HG03469 (cell line): ENCODE data around the gene CNOT8.

Experiments
- ATAC-seq: cut with Tn5 transposase; IDR thresholded peaks from one replicate; pipeline ENCODE4 v1.9.1; 2021; ENCODE audit warnings: mild to moderate bottlenecking, moderate library complexity, moderate number of reproducible peaks; ENCODE audit not compliant: unreplicated experiment

Gene CNOT8

DNA sequence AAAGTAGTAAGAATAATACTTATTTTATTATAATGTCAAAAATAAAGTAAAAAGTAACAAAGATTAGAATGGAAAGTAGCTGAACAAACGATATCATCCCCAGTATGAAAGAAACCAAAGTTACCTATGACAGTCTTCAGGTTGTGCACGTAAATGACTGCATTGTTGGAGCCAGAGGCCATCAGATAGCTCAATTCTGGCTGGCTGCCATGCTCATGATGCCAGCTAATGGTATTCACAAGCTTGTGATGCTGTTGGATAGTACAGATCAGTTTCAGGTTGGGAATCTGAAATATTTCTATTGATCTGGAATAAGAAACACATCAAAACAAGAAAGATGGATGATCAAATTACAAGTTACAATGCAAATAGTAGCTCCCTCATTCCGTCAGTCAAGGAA lies 58.4 kb downstream of the CNOT8 start:
- no peak for ATAC-seq

- no peak for ATAC-seq
Measured at GRCh38 chr5:154917757-154918156, 59.3 kb downstream of the CNOT8 start.

DNA sequence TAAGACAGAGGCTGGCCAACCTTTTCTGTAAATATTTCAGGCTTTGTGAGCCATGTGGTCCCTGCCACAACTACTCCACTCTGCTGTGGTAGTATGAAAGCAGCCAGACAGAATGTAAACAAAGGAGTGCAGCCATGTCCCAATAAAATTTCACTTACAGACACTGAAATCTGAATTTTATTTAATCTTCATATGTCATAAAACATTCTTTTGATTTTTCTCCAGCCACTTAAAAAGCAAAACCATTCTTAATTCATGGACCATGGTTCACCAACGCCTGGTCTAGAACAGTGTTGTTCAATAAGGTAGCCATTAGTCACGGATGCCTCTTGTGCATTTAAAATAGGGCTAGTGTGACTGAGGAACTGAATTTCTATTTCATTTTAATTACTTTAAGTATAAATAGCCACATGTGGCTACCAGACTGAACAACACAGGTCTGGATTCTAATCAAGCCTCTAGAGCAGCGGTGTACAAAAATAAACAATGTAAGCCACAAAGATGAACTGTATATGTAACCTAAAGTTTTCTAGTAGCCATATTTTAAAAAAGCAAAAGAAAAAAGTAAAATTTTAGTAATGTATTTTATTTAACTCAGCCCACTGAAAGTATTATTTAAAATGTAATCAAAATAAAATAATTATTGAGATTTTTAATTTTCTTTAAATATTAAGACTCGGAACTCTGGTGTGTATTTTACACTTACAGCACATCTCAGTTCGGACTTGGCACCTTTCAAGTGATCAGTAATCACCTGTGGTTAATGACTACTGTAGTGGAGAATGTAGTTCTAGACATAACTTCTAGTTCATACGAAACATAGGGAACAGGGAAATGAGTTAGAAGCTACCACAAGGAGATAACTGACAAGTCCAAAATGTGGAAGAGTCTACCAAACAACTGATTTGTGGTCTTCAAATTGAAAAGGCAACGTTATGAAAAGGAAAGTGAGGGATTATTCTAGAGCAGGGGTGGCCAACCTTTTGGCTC lies 65.3 kb downstream of the CNOT8 start:
- no peak for ATAC-seq
